GM19452 (cell line): ENCODE measurements around the gene CCND1.
"Not testable (repeated sequence)": the region's sequence is repeated elsewhere in the genome, so short reads cannot be mapped to it uniquely, and the experiment has no call there.

Experiments used
- ATAC-seq: cut with Tn5 transposase; IDR thresholded peaks from one replicate; pipeline ENCODE4 v1.9.1; 2021; ENCODE audit not compliant: unreplicated experiment

Gene CCND1

DNA sequence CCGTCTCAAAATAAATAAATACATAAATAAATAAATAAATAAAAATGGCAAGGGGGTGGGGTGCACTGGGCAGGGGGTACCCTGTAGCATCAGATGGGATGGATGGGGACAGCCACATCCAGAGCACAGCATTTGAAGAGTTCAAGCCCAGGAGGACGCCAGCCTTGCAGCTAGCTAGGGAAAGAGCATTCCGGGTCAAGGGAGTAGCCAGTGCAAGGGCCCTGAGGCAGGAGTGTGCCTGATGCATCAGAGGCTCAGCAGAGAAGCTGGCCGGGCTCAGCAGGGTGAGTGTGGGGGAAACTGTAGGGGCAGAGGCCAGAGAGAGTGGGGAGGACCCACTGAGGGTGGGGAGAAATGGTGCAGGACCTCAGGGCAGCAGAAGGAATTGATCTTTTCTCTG is 23.7 kb upstream of the CCND1 start:
- no peak for ATAC-seq

DNA sequence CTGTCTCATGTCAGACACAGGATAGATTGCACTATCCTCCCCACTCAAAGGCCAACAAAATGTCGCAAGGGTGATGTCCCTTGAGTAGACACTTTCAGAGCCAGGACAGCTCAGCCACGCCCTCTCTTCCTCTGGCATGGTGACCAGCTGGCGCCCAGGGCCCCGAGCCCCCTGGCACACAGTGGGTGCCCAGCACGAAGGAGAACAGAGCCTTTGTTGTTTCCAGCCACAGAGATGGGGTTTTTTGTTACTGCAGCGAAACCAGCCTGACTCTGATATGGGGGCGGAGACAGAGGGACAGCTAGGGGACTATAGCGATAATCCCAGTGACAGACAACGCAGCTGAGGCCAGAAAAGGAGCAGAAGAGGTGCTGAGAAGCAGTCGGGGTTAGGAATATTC is 23.3 kb upstream of the CCND1 start:
- ATAC-seq = no peak

DNA sequence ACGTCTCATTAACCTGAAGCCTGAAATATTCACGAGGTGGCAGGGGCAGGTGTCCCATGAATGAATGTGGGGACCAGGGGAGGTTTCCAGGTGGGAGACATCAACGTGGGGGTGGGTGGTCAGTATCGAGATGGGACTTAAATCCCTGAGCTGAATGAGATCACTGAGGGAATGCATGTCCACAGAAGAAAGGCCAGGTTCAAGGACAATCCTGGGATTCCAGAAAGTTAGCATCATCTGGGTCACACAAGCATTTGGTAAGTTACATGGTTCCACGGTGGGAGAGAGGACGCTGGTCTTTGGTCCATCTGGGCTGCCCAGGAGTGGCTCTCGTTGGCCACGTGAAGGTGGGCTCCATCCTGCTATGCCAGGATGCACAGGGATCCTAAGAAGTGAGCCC is 22.7 kb upstream of the CCND1 start:
- ATAC-seq = no peak

DNA sequence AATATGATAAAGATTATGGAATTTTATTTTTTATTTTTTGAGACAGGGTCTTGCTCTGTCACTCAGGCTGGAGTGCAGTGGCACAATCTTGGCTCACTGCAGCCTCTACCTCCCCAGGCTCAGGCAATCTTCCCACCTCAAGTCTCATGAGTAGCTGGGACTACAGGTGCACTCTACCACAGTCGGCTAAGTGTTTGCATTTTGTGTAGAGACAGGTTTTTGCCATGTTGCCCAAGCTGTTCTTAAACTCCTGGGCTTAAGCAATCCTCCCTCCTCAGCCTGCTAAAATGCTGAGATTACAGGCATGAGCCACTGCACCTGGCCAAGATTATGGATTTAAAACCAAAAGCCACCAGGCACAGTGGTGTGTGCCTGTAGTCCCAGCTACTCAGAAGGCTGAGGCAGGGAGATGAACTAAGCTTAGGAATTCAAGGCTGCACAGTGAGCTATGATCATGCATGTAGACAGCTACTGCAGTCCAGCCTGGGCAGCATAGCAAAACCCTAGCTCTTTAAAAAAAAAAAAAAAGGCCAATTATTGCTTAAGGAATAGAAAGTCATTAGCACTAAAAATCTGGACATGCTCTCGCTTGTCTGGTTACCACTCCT is 20.2 kb upstream of the CCND1 start:
- no peak for ATAC-seq

DNA sequence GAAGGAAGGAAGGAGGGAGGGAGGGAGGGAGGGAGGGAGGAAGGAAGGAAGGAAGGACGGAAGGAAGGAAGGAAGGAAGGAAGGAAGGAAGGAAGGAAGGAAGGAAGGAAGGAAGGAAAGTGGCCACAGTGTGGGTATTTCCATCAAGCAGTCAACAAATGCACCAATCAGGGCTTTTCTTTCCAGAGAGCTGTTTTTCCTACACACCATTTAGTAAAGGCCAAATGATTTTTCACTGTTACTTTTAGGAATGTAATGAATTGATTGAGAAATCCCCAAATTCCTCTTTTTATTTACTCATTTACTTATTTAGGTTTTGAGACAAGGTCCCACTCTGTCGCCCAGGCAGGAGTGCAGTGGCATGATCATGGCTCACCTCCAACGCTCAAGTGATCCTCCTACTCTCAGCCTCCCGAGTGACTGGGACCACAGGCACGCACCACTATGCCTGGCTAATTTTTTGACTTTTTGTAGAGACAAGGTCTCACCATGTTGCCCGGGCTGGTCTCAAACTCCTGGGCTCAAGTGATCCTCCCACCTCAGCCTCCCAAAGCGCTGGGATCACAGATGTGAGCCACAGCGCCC is 18.8 kb upstream of the CCND1 start:
- ATAC-seq = not testable (repeated sequence)

DNA sequence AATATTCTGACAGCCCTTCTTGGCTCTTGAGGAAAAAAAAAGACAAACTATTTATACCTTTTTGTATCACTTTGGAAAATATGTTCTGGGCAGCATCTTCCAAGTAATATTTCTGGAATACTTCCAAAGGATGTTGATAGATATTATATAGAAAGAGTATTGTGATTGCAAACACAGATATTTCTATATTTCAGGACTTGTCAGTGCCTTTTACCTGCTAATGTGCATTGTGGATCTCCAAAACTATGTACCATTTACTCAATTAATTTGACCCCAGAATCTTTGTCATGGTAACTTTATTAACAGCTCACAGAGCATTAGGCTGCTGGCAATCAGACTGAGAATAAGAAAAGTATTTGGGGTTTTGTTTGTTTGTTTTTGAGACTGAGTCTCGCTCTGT is 16.7 kb upstream of the CCND1 start:
- no peak for ATAC-seq

DNA sequence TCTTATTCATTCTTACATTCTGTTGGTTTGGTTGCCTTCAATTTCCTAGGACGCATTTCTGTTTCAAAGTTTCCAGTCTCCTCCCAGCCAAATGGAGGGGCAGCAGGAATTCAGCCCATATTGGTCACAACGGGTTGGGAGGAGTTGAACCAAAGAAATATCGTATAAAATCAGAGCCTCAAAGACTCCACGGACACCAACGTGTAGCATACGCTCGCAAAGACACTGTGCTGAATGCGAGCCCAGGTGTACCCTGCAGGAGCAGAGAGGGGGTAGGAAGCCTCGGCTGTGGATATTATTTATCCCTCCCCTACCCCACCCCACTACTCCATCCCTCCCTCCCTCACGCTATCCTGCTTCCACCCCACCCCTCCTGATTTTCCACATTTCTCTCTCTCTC is 15.5 kb upstream of the CCND1 start:
- no peak for ATAC-seq

DNA sequence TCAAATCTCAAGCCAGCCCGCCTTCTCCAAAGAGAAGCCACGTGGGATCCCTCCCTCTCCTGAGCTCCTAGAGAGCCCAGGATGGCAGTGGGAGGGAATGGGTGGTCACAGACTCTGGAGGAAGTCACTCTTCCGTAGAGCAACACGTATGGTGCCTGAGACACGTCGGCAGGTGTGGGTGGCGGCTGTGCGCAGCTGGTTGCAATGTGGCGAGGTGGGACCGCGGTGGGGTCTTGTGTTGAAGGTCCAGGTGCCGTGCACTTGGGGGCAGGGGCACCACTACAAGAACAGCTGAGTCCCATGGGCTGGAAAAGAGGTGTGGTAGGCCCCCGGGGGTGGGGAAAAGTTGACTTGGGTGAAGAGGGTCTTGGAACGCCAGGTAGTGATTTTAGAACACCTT is 13.4 kb upstream of the CCND1 start:
- ATAC-seq = no peak

DNA sequence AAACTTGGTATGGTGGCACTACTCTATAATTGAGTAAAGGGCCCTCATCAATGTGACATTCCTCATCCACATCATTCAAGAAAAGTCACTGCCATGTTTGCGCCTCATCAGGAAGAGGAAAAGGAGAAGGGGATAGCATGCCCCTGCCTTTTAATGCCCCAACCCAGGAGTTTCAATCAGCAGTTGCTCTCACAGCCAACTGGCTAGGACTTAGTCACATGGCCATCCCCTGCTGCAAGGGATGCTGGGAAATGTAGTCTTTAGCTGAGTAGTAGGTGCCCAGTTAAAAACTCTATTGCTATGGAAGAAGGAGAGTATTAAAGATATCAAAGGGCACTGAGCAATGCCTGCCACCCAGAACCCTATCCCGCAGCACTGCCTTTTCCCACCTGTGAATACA is 10.9 kb upstream of the CCND1 start:
- no peak for ATAC-seq

DNA sequence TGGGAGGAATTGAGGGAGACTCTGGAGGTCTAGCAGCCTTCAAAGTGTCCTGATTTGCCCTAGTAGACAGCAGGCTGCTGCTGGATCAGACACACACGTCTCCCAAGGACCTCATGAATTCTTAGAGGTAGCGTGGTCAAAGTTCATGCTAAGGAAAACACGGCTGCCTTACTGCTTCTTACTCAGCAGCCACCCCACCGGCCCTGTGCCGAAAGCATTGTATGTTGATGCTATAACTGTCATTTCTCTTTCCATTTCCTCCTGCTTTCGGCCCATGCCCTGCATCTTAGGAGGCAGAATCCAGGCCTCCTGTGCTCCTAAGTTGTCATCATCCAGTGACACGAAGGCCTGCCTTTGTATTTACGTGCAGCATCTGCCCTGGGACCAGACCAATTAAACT is 10.5 kb upstream of the CCND1 start:
- ATAC-seq = no peak

DNA sequence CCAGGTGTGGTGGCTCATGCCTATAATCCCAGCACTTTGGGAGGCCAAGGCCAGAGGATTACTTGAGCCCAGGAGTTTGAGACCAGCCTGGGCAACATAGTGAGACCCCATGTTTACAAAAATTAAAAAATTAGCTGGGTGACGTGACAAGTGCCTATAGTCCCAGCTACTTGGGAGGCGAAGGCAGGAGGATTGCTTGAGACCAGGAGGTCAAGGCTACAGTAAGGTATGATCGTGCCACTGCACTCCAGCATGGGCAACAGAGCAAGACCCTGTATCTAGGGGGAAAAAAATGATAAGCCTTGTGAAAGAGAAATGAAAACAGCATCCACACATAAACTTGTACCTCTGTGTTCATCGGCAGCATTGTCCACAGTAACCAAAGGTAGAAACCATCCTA is 8.1 kb upstream of the CCND1 start:
- ATAC-seq = no peak

DNA sequence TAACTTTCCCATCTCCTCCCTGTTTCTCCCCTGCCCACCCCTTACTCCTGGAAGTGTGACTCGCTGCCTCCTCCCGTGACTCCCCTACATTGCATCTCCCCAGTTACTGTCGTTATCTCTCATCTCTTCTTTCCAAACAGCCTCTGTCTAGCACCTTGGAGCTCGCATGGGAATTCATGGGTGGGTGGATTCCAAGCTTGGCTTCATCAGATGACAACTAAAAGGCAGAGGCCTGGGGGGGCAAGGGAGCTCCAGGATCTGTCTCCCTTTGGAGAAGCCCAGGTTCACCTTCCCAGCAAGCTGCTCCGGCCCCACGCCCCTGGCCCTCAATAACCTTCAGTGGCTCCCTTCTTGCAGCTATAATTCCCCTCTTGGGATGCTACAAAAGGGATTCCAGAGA is 6.9 kb upstream of the CCND1 start:
- no peak for ATAC-seq

DNA sequence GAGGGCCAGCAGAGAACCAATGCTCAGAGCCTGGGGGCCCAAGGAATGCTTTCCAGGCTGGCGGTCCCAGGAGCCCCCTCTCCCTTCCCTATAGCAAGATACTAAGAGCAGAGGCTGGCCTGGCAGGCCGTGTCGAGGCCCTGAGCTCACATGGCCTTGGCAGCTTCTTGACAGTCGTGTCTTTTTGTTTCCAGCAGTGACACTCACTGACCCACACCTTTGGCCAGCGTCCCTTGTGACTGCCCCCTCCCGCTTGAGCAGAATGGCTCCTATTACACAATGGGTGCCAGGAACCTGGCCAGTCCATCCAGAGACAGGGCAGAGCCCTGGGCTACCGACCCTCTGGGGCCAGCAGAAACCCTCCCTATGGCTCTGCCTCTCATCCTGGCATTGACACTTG is 6.4 kb upstream of the CCND1 start:
- ATAC-seq = no peak

DNA sequence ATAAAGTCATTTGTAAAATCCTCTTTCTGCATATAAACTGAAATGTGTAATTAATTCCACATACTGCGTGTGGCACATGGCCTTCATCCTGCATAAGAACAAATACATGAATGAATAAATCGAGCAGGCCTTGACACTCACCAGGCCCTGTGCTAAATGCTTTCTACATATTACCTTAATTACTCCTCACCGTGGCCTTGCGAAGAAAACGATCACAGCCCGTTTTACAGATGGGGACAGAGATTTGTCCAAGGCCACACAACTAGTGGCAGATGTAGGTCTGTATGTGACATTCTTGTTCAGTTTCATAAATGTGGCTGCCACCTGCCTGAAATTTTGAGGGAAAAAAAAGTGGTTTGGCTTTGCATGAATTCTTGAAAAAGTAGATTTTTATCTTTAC is 5.8 kb upstream of the CCND1 start:
- no peak for ATAC-seq

DNA sequence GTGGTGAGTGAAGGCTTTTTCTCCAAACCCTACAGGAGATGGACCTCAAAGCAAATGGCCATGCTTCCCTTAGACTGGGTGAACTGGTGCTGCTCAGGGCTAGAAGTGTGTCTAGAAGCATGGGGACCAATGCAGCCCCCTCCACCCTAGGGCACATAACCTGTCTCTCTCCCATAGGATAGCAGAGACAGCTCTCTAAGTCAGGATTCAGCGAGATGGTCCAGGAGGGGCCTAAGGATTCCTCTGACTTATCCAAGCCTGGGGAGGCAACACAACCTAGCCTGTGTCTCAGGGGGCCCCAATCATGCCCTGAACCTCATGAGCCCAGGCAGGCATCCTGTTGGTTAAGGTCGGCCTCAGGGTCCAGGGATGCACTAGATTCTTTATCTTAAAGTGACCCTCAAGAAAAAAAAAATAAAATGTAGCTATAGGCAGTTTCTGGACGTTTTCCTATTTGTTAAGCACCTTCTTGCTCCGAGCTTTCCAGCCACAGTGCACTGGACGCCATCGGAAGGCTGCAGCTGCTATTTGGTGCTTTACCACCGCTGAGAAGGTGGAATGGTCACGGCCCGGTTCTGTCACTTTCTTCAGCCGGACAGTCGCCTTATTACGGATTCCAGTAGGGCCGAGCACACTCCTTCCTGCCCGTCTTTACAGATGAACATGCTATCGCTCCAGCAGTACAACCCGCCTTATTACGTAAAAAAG is 5.0 kb upstream of the CCND1 start:
- no peak for ATAC-seq

DNA sequence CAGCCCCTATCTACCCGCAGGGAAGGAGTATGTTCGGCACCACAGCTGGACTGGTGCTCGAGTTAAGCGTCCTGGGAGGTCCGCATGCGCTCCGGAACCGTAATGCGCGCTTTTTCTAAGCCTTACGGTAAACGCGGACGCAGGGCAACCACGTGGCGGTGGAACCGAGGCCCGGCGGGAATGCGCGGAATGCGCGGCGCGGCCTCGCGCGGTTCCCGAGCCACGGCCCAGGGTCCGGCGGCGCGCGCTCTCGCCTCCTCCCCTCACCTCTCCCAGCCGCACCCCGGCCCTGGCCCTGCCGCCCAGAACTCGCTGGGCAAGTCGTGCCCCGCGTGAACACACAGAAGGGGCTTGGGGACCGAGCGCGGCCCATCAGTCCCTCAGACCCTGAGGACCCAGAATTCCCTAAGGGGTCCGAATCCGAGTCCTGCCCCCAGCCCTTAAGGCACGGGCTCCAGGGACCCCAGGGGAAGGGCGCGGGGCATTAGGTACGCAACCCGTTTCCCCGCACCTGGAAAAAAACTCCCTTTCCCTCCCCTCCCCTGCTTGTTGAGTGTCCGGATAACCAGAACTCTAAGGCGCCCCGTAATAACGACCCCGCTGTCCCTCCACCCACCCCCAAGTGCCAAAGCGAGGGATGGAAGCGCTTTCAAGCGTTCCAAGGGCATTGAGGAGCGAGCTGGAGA is 4.3 kb upstream of the CCND1 start:
- ATAC-seq = no peak

DNA sequence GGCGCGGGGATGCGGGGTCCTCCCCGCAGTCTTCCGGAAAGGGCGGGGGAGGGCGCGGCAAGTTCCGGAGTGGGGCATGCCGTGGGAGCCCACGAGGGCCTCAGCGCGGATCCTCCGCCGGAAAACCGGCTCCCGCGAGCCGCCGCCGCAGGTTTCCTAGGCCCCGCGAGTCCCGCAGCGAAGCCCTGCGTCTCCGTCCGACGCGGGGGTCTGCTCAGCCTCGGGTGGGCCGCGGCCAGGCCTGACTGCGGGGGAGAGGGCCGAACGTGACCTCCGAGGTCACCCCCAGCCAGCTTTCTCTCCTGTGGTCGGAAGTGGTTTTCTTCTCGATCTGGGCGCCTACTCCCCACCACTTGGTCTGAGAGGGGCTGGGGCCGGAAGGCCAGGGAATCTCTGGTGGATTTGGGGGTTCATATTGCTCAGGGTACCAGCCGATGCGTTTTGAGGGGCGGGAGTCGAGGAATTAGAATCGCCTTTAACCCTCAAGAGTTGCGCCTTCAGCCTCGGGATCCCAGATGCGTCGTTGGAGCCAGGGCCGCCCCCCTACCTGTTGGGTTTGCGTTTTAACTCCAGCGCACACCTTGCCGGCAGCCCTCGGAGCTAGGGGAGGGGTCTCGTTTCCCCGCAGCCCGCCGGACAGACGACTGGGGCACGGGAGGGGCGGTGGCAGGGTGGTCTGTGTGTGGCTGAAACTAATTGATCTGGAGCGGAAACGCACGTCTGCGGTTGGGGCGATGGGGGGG is 3.6 kb upstream of the CCND1 start:
- no peak for ATAC-seq

DNA sequence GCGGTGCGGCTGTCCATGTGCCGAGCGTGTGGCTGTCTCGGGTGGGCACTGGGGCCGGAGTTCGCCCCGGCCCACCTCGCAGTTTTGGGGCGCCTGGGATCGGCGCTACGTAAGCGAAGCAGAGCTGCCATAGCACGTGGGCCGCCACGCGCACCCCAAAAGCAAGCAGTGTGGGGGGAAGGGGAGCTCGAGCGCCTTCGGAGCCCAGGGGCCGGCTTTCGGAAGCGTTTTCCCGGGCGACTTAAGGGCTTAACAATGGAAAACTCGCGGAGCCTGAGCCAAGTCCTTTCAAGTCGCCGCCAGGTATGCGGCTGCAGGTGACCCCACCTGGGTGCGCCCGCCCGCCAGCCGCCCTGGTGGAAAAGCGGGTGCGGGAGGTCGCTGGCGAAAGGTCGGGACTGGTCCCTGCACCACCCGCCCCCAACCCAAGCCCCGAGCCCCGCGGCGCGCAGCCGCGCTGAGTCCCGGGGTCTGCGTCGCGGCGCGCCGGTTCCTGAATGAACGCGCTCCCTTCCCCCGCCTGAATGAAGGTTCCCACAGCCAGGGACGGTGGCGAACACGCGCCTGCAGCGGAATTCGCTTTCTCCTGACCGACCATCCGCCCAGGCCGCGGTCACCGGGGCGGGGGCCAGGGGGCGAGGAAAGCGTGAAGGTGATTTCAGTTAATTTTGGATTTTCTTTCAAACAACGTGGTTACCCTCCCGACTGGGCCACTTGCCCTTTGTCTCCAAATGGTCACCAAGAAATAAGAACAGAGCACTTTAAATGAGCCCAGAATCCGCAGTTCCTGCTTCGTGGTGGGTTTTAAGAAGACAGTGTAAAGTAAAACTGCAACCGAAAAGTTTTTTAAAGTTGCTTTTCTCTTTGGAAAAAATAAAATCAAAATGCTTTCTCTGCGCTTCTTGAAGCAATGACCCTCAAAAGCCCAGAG is 2.8 kb upstream of the CCND1 start:
- no peak for ATAC-seq

DNA sequence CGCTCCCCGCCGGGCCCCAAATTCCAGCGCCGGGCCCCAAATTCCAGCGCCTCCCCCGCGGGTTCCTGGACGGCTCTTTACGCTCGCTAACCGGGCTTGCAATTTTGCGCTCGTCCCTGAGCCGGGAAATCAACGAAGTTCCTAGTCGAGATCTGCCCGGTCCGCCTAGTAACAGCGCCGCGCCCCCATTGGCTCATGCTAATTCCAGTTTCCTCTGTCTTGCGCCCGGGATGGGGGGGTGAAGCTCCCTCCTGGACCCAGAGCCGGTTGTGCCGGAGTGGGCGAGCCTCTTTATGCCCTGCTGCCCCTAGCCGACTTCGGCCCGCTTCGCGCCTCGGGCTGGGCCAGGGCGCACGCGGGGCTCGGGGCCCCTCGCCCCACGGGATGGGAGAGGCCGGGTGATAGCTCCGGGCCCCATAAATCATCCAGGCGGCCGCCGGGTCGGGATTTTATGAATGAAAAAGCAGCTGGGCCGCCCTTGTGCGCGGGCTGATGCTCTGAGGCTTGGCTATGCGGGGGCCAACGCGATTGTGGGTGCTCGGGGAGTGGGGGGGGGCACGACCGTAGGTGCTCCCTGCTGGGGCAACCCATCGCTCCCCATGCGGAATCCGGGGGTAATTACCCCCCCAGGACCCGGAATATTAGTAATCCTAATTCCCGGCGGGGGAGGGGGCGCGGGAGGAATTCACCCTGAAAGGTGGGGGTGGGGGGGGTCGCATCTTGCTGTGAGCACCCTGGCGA is 1.8 kb upstream of the CCND1 start:
- ATAC-seq = no peak

DNA sequence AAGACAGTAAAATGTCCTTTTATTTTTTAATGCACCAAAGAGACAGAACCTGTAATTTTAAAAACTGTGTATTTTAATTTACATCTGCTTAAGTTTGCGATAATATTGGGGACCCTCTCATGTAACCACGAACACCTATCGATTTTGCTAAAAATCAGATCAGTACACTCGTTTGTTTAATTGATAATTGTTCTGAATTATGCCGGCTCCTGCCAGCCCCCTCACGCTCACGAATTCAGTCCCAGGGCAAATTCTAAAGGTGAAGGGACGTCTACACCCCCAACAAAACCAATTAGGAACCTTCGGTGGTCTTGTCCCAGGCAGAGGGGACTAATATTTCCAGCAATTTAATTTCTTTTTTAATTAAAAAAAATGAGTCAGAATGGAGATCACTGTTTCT is 1.1 kb upstream of the CCND1 start:
- ATAC-seq = no peak
